Measurements from ENCODE around the gene WIPF2. TPM values are rescaled to one million over a fixed set of nuclear protein-coding genes. Genes with fewer than 3 reads are reported as not detected.

WIPF2 gene
- total RNA-seq = 29.0 and 30.4 TPM in 2 replicates
- 8.4 and 10.4 TPM in 2 replicates for polyA plus RNA-seq
- polyA plus RNA-seq (2011; cell fraction: cytosol; rRNA removed) = 7.0 TPM in 2 replicates
- 9.6 and 9.8 TPM in 2 replicates for polyA plus RNA-seq (2011; cell fraction: nucleus; rRNA removed)
- polyA plus RNA-seq (2012) = 22.8 and 24.3 TPM in 2 replicates
- polyA minus RNA-seq = 9.1 and 9.9 TPM in 2 replicates
- 4.3 TPM for polyA minus RNA-seq (2011; cell fraction: cytosol; rRNA and poly(A)+ RNA removed)
- polyA minus RNA-seq (2011; cell fraction: nucleus; rRNA and poly(A)+ RNA removed) = 7.8 and 10.5 TPM in 2 replicates
- percentile 75 among the genes with signal in this experiment for Bru-seq, nascent RNA
- BruChase-seq, experiment 1, labeled RNA remaining after a 6-hour chase = percentile 89 among the genes with signal in this experiment
- BruChase-seq, experiment 2, labeled RNA remaining after a 2-hour chase = percentile 86 among the genes with signal in this experiment
- long read RNA-seq, full-length matches to known transcripts = 8 of 66 reads
- long read RNA-seq, partial matches to known transcripts = 6 of 66 reads
- long read RNA-seq, other reads (novel, unspliced or antisense) = 52 of 66 reads

DNA sequence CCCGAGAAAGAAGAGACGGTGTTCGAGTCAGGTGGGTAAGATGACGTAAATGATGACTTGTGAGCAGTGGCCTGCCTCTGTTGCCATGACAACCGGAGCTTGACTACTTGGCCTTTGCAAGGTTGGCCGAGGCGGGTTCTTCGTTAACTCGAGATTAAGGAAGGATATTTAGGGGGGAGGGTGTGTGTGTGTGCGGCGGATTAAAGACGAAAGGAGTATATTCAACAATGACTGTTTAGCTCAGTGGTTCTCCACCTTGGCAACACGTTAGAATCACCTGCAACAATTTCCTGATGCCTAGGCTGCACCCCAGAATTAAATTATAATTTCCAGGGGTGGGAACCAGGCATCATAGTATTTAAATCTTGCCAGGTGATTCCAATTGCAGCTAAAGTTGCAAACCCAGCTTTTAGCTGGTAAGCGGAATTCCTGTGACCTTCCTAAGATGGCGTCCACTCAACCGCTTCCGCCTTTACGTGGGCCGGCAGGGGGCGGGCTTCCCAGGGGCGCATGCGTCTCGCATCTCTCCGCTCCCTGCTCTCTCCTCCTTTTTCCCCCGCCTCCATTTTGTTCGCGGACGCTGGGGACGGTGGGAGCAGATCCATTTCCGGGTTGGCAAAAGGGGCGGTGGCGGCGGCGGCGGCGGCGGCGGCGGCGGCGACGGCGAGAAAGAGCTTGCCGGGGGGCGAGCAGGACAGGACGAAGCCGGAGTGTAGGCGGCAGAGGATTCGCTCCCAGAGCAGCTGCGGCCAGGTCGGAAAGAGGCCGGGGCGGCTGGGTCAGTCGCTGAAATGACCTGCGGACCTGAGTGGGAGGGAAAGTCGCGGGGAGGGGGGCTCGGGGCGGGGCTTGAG, at the start of gene WIPF2:
Gene WIPF2, plus strand, starts transcription at position 565 of the 854 bp plus-strand sequence. CDS start 37,156 bp downstream, outside the sequence.
- dilution Hi-C loops (cut with MboI; ENCODE audit: extremely low pct_ligation_motif_present, low sequenced_read_pairs) = no loop called here
- H3K4me3 ChIP-seq (replicated peaks in 1 of 3; ENCODE audit: insufficient read depth in 1 of 3, low read depth in 1 of 3, low read length in 3 of 3) = peak within 1 kb of the TSS; percentile 70 to 73 (median 72)
- peak within 1 kb of the TSS; percentile 87 for H3K4me2 ChIP-seq (ENCODE audit: insufficient read depth, low read length)
- peaks cover 29% of the 10 kb centered on the region for H3K79me2 ChIP-seq (ENCODE audit: control insufficient read depth, insufficient read depth, low read length)
- TSS peak; percentile 77 for BruUV-seq (replicated peaks)
- peak within 1 kb of the TSS; percentile 75 for H3K27ac ChIP-seq (ENCODE audit: insufficient read depth, low read depth, low read length)
- peak within 1 kb of the TSS; percentile 69 for H3K9ac ChIP-seq (replicated peaks; ENCODE audit: extremely low read depth, insufficient read depth, low read length)
- FAIRE-seq (peak; percentile 72), DNase-seq (ENCODE audit: low read depth, low spot score) (peak; percentile 97)
- H3K27me3 ChIP-seq (ENCODE audit: control insufficient read depth in 2 of 2, insufficient read depth in 2 of 2, low read length in 2 of 2) = no peaks in the 10 kb centered on the region
- peaks cover 2% of the 10 kb centered on the region for H3K4me1 ChIP-seq (ENCODE audit: control insufficient read depth, extremely low read depth, insufficient read depth, low read length)
- intact Hi-C loops (cut with micrococcal nuclease) = loop anchor here (1.0 to 5.0 kb wide), 4 partner anchors 16 to 205 kb away; partner anchors contain the start of gene CDC6
- H2AFZ ChIP-seq (ENCODE audit: low read depth, low read length) = peak within 1 kb of the TSS; percentile 70
- no peaks in the 10 kb centered on the region for H3K36me3 ChIP-seq (ENCODE audit: control insufficient read depth in 2 of 2, extremely low read depth in 1 of 2, insufficient read depth in 2 of 2, low read length in 2 of 2)
- no peak for TF ChIP-seq MYC (IDR thresholded peaks at IDR 0.05; ENCODE audit: low read depth, low read length)
- TF ChIP-seq, protein P1, sequence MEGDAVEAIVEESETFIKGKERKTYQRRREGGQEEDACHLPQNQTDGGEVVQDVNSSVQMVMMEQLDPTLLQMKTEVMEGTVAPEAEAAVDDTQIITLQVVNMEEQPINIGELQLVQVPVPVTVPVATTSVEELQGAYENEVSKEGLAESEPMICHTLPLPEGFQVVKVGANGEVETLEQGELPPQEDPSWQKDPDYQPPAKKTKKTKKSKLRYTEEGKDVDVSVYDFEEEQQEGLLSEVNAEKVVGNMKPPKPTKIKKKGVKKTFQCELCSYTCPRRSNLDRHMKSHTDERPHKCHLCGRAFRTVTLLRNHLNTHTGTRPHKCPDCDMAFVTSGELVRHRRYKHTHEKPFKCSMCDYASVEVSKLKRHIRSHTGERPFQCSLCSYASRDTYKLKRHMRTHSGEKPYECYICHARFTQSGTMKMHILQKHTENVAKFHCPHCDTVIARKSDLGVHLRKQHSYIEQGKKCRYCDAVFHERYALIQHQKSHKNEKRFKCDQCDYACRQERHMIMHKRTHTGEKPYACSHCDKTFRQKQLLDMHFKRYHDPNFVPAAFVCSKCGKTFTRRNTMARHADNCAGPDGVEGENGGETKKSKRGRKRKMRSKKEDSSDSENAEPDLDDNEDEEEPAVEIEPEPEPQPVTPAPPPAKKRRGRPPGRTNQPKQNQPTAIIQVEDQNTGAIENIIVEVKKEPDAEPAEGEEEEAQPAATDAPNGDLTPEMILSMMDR (IDR thresholded peaks at IDR 0.05; ENCODE audit: extremely low read depth in 1 of 2, insufficient read depth in 1 of 2, low read depth in 1 of 2, low read length in 2 of 2) = peak; percentile 53 to 63
- peak; percentile 53 for TF ChIP-seq POLR2AphosphoS5 (IDR thresholded peaks at IDR 0.05; ENCODE audit: insufficient read depth, low read depth, low read length)
- H4K20me1 ChIP-seq (replicated peaks; ENCODE audit: control insufficient read depth, extremely low read depth, insufficient read depth, low read length) = no peaks in the 10 kb centered on the region
- no peaks in the 10 kb centered on the region for H3K9me1 ChIP-seq (replicated peaks; ENCODE audit: control insufficient read depth, extremely low read depth, insufficient read depth, low read length)
- CTCF ChIA-PET = interaction anchor here (0.5 to 2.8 kb wide), 19 partner anchors 10 to 238 kb away, joined by 3 to 23 read pairs (median 4); partner anchors contain the start of gene PSMD3
- no peaks in the 10 kb centered on the region for H3K9me3 ChIP-seq (replicated peaks; ENCODE audit: control insufficient read depth, insufficient read depth, low read length)
- POLR2A ChIA-PET = interaction anchor here (1.1 kb wide), 1 partner anchor 69 kb away, joined by 3 read pairs; the partner anchor contains the start of gene CDC6

Measured in endothelial cell of umbilical vein (primary cell).